ENCODE results near the gene TRAPPC4. TPM values are rescaled to one million over a fixed set of nuclear protein-coding genes. Genes with fewer than 3 reads are reported as not detected.

The TRAPPC4 gene
- polyA plus RNA-seq, 1 of the 3 experiments (the other 2 are of a cell fraction): 368 TPM

DNA sequence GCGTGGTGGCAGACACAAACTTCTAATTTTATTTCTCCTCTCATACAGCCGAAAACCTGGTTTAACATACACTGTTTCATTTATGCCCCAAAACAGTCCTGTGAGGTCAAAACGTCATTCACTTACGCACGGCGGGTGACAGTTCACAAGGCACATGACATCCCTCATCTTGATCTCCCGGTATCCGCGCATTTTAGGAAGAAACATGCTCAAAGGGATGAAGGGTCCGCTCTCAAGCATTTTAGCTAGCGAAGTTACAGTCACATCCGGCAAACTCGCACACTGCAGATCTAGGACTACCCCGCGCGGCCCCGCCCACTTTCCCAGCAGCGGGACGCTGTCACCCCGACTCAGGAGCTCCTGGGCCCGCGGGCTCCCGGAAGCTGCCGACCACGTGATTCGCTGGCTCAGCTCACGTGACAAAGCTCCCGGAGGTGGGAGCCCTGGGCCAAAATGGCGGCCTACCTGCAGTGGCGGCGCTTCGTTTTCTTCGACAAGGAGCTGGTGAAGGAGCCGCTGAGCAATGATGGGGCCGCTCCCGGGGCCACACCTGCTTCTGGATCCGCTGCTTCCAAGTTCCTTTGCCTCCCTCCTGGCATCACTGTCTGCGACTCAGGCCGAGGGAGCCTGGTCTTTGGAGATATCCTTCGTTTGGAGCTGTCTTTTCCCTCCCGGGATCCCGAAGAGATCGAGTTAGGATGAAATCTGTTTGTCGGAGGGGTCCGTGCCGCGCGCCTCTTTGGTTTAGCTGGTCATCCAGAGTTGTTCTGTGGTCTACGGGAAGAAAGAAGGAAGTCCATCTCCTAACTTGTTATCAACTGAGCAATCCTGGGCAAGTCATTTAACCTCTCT lies 49.0 kb downstream of the TRAPPC4 start, which contains the start of gene VPS11 (continued):
- no peak for TF ChIP-seq CHD2 (IDR thresholded peaks at IDR 0.05; ENCODE audit: low read length, partially characterized antibody)
- TF ChIP-seq GATA2 (CRISPR knock-in tag; IDR thresholded peaks at IDR 0.05): no peak
- TF ChIP-seq TCF12 (IDR thresholded peaks at IDR 0.05): no peak; the same call in 1 of the 2 replicates
- peak; percentile 76 for TF ChIP-seq ELF1 (IDR thresholded peaks at IDR 0.05)
- TF ChIP-seq RCOR1 (IDR thresholded peaks at IDR 0.05; ENCODE audit: low read length): no peak
- TF ChIP-seq, protein P1, sequence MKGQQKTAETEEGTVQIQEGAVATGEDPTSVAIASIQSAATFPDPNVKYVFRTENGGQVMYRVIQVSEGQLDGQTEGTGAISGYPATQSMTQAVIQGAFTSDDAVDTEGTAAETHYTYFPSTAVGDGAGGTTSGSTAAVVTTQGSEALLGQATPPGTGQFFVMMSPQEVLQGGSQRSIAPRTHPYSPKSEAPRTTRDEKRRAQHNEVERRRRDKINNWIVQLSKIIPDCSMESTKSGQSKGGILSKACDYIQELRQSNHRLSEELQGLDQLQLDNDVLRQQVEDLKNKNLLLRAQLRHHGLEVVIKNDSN (IDR thresholded peaks at IDR 0.05; ENCODE audit: borderline replicate concordance, low read depth): peak; percentile 99
- no peak for TF ChIP-seq TEAD4 (IDR thresholded peaks at IDR 0.05; ENCODE audit: borderline replicate concordance, insufficient read depth)
- TF ChIP-seq, protein P2, sequence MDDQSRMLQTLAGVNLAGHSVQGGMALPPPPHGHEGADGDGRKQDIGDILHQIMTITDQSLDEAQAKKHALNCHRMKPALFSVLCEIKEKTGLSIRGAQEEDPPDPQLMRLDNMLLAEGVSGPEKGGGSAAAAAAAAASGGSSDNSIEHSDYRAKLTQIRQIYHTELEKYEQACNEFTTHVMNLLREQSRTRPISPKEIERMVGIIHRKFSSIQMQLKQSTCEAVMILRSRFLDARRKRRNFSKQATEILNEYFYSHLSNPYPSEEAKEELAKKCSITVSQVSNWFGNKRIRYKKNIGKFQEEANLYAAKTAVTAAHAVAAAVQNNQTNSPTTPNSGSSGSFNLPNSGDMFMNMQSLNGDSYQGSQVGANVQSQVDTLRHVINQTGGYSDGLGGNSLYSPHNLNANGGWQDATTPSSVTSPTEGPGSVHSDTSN (IDR thresholded peaks at IDR 0.05): 0 out of 2 replicates have a peak, but pooled peaks have one; percentile 12
- TF ChIP-seq FOSL2 (IDR thresholded peaks at IDR 0.05; ENCODE audit: borderline replicate concordance, low read depth): no peak
- TF ChIP-seq EZH2phosphoT487 (IDR thresholded peaks at IDR 0.05; ENCODE audit: borderline replicate concordance, low read depth): no peak
- TF ChIP-seq JUND (IDR thresholded peaks at IDR 0.05): no peak
- no peak for TF ChIP-seq RAD21 (IDR thresholded peaks at IDR 0.05; ENCODE audit: low read length)
- TF ChIP-seq, protein P3, sequence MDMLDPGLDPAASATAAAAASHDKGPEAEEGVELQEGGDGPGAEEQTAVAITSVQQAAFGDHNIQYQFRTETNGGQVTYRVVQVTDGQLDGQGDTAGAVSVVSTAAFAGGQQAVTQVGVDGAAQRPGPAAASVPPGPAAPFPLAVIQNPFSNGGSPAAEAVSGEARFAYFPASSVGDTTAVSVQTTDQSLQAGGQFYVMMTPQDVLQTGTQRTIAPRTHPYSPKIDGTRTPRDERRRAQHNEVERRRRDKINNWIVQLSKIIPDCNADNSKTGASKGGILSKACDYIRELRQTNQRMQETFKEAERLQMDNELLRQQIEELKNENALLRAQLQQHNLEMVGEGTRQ (IDR thresholded peaks at IDR 0.05; ENCODE audit: borderline replicate concordance, low read depth, low read length): peak; percentile 96
- TF ChIP-seq, protein P4, sequence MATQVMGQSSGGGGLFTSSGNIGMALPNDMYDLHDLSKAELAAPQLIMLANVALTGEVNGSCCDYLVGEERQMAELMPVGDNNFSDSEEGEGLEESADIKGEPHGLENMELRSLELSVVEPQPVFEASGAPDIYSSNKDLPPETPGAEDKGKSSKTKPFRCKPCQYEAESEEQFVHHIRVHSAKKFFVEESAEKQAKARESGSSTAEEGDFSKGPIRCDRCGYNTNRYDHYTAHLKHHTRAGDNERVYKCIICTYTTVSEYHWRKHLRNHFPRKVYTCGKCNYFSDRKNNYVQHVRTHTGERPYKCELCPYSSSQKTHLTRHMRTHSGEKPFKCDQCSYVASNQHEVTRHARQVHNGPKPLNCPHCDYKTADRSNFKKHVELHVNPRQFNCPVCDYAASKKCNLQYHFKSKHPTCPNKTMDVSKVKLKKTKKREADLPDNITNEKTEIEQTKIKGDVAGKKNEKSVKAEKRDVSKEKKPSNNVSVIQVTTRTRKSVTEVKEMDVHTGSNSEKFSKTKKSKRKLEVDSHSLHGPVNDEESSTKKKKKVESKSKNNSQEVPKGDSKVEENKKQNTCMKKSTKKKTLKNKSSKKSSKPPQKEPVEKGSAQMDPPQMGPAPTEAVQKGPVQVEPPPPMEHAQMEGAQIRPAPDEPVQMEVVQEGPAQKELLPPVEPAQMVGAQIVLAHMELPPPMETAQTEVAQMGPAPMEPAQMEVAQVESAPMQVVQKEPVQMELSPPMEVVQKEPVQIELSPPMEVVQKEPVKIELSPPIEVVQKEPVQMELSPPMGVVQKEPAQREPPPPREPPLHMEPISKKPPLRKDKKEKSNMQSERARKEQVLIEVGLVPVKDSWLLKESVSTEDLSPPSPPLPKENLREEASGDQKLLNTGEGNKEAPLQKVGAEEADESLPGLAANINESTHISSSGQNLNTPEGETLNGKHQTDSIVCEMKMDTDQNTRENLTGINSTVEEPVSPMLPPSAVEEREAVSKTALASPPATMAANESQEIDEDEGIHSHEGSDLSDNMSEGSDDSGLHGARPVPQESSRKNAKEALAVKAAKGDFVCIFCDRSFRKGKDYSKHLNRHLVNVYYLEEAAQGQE (IDR thresholded peaks at IDR 0.05; ENCODE audit: low read depth, low read length): 0 out of 2 replicates have a peak, but pooled peaks have one; percentile 7
- no peak for TF ChIP-seq FOXM1 (IDR thresholded peaks at IDR 0.05; ENCODE audit: low read depth)
- TF ChIP-seq, protein P5, sequence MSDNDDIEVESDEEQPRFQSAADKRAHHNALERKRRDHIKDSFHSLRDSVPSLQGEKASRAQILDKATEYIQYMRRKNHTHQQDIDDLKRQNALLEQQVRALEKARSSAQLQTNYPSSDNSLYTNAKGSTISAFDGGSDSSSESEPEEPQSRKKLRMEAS (IDR thresholded peaks at IDR 0.05; ENCODE audit: low read depth): peak; percentile 83; the same call in 1 of the 2 replicates
- TF ChIP-seq MEF2A (IDR thresholded peaks at IDR 0.05; ENCODE audit: borderline replicate concordance, low read depth): no peak
- peak; percentile 78 for TF ChIP-seq POLR2AphosphoS5 (IDR thresholded peaks at IDR 0.05; ENCODE audit: low read depth, low read length)
- TF ChIP-seq NFIC (IDR thresholded peaks at IDR 0.05; ENCODE audit: borderline replicate concordance): no peak
- peak; percentile 37 for TF ChIP-seq NRF1 (IDR thresholded peaks at IDR 0.05; ENCODE audit: low read depth, low read length)
- TF ChIP-seq EP300 (IDR thresholded peaks at IDR 0.05; ENCODE audit: borderline replicate concordance in 1 of 2, low read depth in 1 of 2, low read length in 1 of 2): 0 out of 4 replicates have a peak, but pooled peaks of 1 of the 2 experiments have one; percentile 43
- peak; percentile 85; the same call in 1 of the 2 replicates for TF ChIP-seq SIN3A (IDR thresholded peaks at IDR 0.05; ENCODE audit: borderline replicate concordance, low read depth, low read length)
- no peak for TF ChIP-seq RFX5 (IDR thresholded peaks at IDR 0.05; ENCODE audit: low read length)
- no peak for TF ChIP-seq FOXJ3 (CRISPR knock-in tag; IDR thresholded peaks at IDR 0.05)
- TF ChIP-seq MXI1 (IDR thresholded peaks at IDR 0.05; ENCODE audit: low read depth, low read length): peak; percentile 93
- TF ChIP-seq GABPA (IDR thresholded peaks at IDR 0.05; ENCODE audit: low read depth): peak; percentile 81

Measured in SK-N-SH (cell line).